GM23338 (cell line): Measurements from ENCODE around the gene KIAA0753. TPM values are rescaled to one million over a fixed set of nuclear protein-coding genes. Genes with fewer than 3 reads are reported as not detected.

ENCODE experiments used
- ATAC-seq: fragments of 200-7000 bp; cut with Tn5 transposase; 3 replicates; pipeline ENCODE4 v1.9.1; 2020
- DNase-seq: peaks from one replicate; pipeline ENCODE4 v3.0.0-alpha.2; 2015; ENCODE audit warnings: low spot score
- H2AFZ ChIP-seq: fragments of 200-600 bp; sonication (generic); 2 replicates; pipeline ENCODE4 v1.8.0; 2016; ENCODE audit warnings: antibody characterized with exemption, mild to moderate bottlenecking, moderate library complexity
- H3F3A ChIP-seq: fragments of 200-600 bp; sonication (generic); replicated peaks from 2 replicates; pipeline ENCODE4 v1.8.0; 2017; ENCODE audit warnings: antibody characterized with exemption, mixed run types, low read depth
- H3K27ac ChIP-seq: fragments of 200-600 bp; sonication (generic); 2 replicates; pipeline ENCODE4 v1.6.1; 2016; ENCODE audit warnings: low read depth
- H3K27me3 ChIP-seq: fragments of 200-600 bp; sonication (generic); 2 replicates; pipeline ENCODE4 v1.8.0; 2016; ENCODE audit warnings: mild to moderate bottlenecking, mixed run types, moderate library complexity; ENCODE audit not compliant: insufficient read depth
- H3K36me3 ChIP-seq: fragments of 200-600 bp; sonication (generic); 2 replicates; pipeline ENCODE4 v1.8.0; 2016; ENCODE audit warnings: mild to moderate bottlenecking; ENCODE audit not compliant: insufficient read depth
- H3K4me1 ChIP-seq: fragments of 200-600 bp; sonication (generic); 2 replicates; pipeline ENCODE4 v1.8.0; 2016; ENCODE audit warnings: mild to moderate bottlenecking, moderate library complexity; ENCODE audit not compliant: insufficient read depth
- H3K4me2 ChIP-seq: fragments of 200-600 bp; sonication (generic); 2 replicates; pipeline ENCODE4 v1.7.1; 2017; ENCODE audit warnings: mixed run types
- H3K4me3 ChIP-seq: fragments of 200-600 bp; sonication (generic); 2 replicates; pipeline ENCODE4 v1.6.1; 2016; ENCODE audit warnings: mixed run types
- H3K79me2 ChIP-seq: fragments of 200-600 bp; sonication (generic); replicated peaks from 2 replicates; pipeline ENCODE4 v1.8.0; 2017; ENCODE audit warnings: mild to moderate bottlenecking; ENCODE audit not compliant: insufficient read depth
- H3K9me2 ChIP-seq: fragments of 200-600 bp; sonication (generic); 2 replicates; pipeline ENCODE4 v1.8.0; 2017; ENCODE audit not compliant: insufficient read depth
- H4K20me1 ChIP-seq: fragments of 200-600 bp; sonication (generic); replicated peaks from 2 replicates; pipeline ENCODE4 v1.8.0; 2017; ENCODE audit warnings: mild to moderate bottlenecking; ENCODE audit not compliant: insufficient read depth
- H3K27ac Mint-ChIP-seq: 2 replicates; pipeline ENCODE4 v1.8.0; 2020; ENCODE audit warnings: inconsistent platforms, mild to moderate bottlenecking, moderate library complexity, mixed read lengths
- H3K27me3 Mint-ChIP-seq: 3 replicates; pipeline ENCODE4 v1.8.0; 2022; ENCODE audit warnings: low read depth, mild to moderate bottlenecking, moderate library complexity, mixed read lengths, inconsistent platforms; ENCODE audit not compliant: insufficient read depth, poor library complexity
- H3K36me3 Mint-ChIP-seq: 3 replicates; pipeline ENCODE4 v1.8.0; 2021; ENCODE audit warnings: low read depth, mild to moderate bottlenecking, inconsistent platforms, moderate library complexity, mixed read lengths
- H3K4me1 Mint-ChIP-seq: 3 replicates; pipeline ENCODE4 v1.8.0; 2020; ENCODE audit warnings: mild to moderate bottlenecking, inconsistent platforms, mixed read lengths
- H3K4me3 Mint-ChIP-seq: 3 replicates; pipeline ENCODE4 v1.8.0; 2021; ENCODE audit warnings: moderate library complexity, mild to moderate bottlenecking, inconsistent platforms, mixed read lengths
- H3K9me3 Mint-ChIP-seq: 3 replicates; pipeline ENCODE4 v1.8.0; 2020; ENCODE audit warnings: moderate library complexity, mild to moderate bottlenecking, inconsistent platforms, mixed read lengths
- CREB1 ChIP-seq: fragments of 250-450 bp; sonication (Bioruptor Pico); IDR thresholded peaks from 2 replicates; pipeline ENCODE4 v1.5.0; 2020; ENCODE audit warnings: low read depth, mild to moderate bottlenecking, moderate library complexity
- CTCF ChIP-seq, 2 experiments: fragments of 200-600 bp in 1 of 2; sonication (generic) in 1 of 2; conservative IDR thresholded peaks; 2 replicates each; pipeline versions ENCODE4 v1.5.1 to v1.6.1; 2016 to 2017; ENCODE audit warnings: antibody characterized with exemption in 2 of 2, low read depth in 2 of 2, mild to moderate bottlenecking in 2 of 2, moderate library complexity in 1 of 2
- ETS1 ChIP-seq: IDR thresholded peaks from 2 replicates; pipeline ENCODE4 v1.6.1; 2016; ENCODE audit warnings: antibody characterized with exemption
- EZH2 ChIP-seq: fragments of 200-600 bp; sonication (generic); IDR thresholded peaks from one replicate; pipeline ENCODE4 v1.8.0; 2017; ENCODE audit warnings: antibody characterized with exemption, mild to moderate bottlenecking, low read depth; ENCODE audit not compliant: unreplicated experiment
- EZH2phosphoT487 ChIP-seq: fragments of 200-600 bp; sonication (generic); IDR thresholded peaks from one replicate; pipeline ENCODE4 v1.8.1; 2018; ENCODE audit warnings: antibody characterized with exemption; ENCODE audit not compliant: unreplicated experiment
- JUNB ChIP-seq: IDR thresholded peaks from one replicate; pipeline ENCODE4 v1.6.1; 2016; ENCODE audit warnings: antibody characterized with exemption; ENCODE audit not compliant: unreplicated experiment
- NANOG ChIP-seq: IDR thresholded peaks from 2 replicates; pipeline ENCODE4 v1.6.1; 2016; ENCODE audit warnings: antibody characterized with exemption, borderline replicate concordance
- POLR2AphosphoS5 ChIP-seq: IDR thresholded peaks from 2 replicates; pipeline ENCODE4 v1.6.1; 2016; ENCODE audit warnings: antibody characterized with exemption, low read depth
- REST ChIP-seq: IDR thresholded peaks from one replicate; pipeline ENCODE4 v1.6.1; 2018; ENCODE audit warnings: antibody characterized with exemption; ENCODE audit not compliant: unreplicated experiment
- STAT1 ChIP-seq: IDR thresholded peaks from one replicate; pipeline ENCODE4 v1.6.1; 2016; ENCODE audit warnings: antibody characterized with exemption; ENCODE audit not compliant: unreplicated experiment
- ZNF114 ChIP-seq: fragments of 250-450 bp; sonication (Bioruptor Pico); IDR thresholded peaks from 2 replicates; pipeline ENCODE4 v1.5.0; 2020; ENCODE audit warnings: mild to moderate bottlenecking, moderate library complexity
- ZNF331 ChIP-seq: fragments of 250-450 bp; sonication (Bioruptor Pico); IDR thresholded peaks from 2 replicates; pipeline ENCODE4 v1.5.0; 2020; ENCODE audit warnings: low read depth, mild to moderate bottlenecking, moderate library complexity
- ZNF462 ChIP-seq: fragments of 250-450 bp; sonication (Bioruptor Pico); IDR thresholded peaks from 2 replicates; pipeline ENCODE4 v1.5.0; 2020; ENCODE audit warnings: mild to moderate bottlenecking, moderate library complexity
- polyA plus RNA-seq: library from polyadenylated mRNA; unstranded; fragments of >200 nt; fragmentation: Nextera tagmentation; extraction: Ambion mirVana; gene quantifications from 2 replicates; pipeline ENCODE4 v1.2.1, GENCODE V29; 2016
- total RNA-seq: library from RNA; depleted of rRNA; stranded (reverse); fragments of >200 nt; shearing (Covaris generic); gene quantifications from 2 replicates; pipeline ENCODE4 v1.2.3, GENCODE V29; 2014

Gene KIAA0753
- total and polyA plus RNA-seq, 2 experiments from 2014 or later, result 6.0 to 27.8 TPM

GRCh38 chr17:6580625-6581024 is 59.9 kb downstream of the KIAA0753 start:
- Histone ChIP-seq H3K27me3 (no peaks in the 10 kb centered on the region), H3K4me3 (no peak overlapping the region), H3K27ac (no peak overlapping the region), H3K9me2 (no peaks in the 10 kb centered on the region), H3K4me1 (peaks cover 7% of the 10 kb centered on the region; the same call in 1 of the 2 replicates), H4K20me1 (no peaks in the 10 kb centered on the region; the same call in 1 of the 2 replicates), H3F3A (no peaks in the 10 kb centered on the region), H2AFZ (no peak overlapping the region), H3K36me3 (peaks cover 34% of the 10 kb centered on the region), H3K4me2 (no peak overlapping the region), H3K79me2 (no peaks in the 10 kb centered on the region)
- ATAC-seq (no peak), DNase-seq (no peak)
- Mint-ChIP-seq H3K9me3 (peaks cover 17% of the 10 kb centered on the region), H3K27ac (no peak overlapping the region), H3K4me3 (no peak overlapping the region), H3K27me3 (no peaks in the 10 kb centered on the region), H3K4me1 (peaks cover 21% of the 10 kb centered on the region), H3K36me3 (peaks cover 71% of the 10 kb centered on the region)
- TF ChIP-seq ZNF331 (no peak), ZNF114 (CRISPR knock-in tag) (no peak), NANOG (no peak), CTCF (conservative IDR thresholded peaks at IDR 0.05; ENCODE audit: low read depth in 2 of 2) (no peak), ZNF462 (CRISPR knock-in tag) (no peak), JUNB (no peak), ETS1 (no peak), CREB1 (CRISPR knock-in tag) (no peak), POLR2AphosphoS5 (no peak), EZH2 (no peak), STAT1 (no peak), EZH2phosphoT487 (no peak), REST (no peak)
